GM21723 (cell line): ENCODE results near the gene BCAT1.
"Not testable (repeated sequence)": the region's sequence is repeated elsewhere in the genome, so short reads cannot be mapped to it uniquely, and the experiment has no call there.

Experiments used
- ATAC-seq: cut with Tn5 transposase; IDR thresholded peaks from one replicate; pipeline ENCODE4 v1.9.1; 2021; ENCODE audit warnings: mild to moderate bottlenecking, moderate library complexity; ENCODE audit not compliant: unreplicated experiment

The BCAT1 gene

GRCh38 chr12:24960222-24960855 is 11.4 kb upstream of the BCAT1 start:
- ATAC-seq, result peak; percentile 82

- not testable (repeated sequence) for ATAC-seq
Observed at GRCh38 chr12:24956351-24956750, 7.5 kb upstream of the BCAT1 start.

GRCh38 chr12:24955853-24956252 is 7.0 kb upstream of the BCAT1 start:
- no peak for ATAC-seq

- no peak for ATAC-seq
Observed at GRCh38 chr12:24955389-24955788, 6.5 kb upstream of the BCAT1 start.

DNA sequence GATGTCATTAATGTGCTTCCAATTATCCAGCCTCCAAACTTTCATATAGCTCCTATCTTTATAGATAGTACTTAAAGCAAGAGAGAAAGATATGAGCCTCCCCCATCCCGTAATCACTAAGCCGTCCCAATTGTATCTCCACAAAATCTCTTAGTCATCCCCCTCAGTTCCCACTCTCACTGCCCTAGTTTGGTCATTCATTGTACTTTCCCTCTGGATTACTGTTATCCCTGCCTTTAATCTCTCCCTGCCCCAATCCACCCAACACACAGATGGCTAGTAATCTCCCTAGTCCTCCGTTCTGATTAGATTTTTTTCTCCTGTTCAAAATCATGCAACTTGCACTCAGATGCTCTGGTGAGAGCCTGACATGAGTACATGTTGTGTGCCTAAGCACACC is 5.4 kb upstream of the BCAT1 start:
- ATAC-seq, result no peak

GRCh38 chr12:24952389-24952788 is 3.5 kb upstream of the BCAT1 start:
- ATAC-seq, result no peak

DNA sequence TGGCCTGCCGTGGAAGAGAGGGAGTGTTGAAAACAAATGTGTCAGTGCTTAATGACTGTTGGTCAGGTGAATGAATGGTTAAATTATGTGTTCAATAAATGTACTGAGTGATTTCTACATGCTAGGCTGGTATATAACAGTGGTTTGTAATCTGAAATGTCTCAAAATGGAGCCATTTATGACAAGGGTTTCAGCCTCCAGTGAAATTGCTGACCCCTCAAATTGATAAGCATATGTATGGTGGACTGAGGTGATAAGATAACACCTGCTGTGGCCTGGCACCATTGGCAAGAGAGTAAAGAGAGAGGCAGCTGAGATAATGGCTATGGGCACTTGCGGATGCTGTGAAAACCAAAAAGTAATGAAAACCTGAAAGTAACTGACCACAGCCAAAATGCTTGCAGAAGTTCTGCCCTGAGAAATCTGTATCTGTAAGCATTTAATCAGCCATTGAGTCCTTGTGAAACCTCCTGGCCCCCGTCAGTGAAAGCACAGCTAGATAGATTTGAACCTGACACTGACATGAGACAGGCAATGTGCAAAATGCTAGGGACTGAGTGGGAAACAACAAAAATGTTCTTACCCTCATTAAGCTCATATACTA is 1.4 kb upstream of the BCAT1 start:
- ATAC-seq, result peak; percentile 33

DNA sequence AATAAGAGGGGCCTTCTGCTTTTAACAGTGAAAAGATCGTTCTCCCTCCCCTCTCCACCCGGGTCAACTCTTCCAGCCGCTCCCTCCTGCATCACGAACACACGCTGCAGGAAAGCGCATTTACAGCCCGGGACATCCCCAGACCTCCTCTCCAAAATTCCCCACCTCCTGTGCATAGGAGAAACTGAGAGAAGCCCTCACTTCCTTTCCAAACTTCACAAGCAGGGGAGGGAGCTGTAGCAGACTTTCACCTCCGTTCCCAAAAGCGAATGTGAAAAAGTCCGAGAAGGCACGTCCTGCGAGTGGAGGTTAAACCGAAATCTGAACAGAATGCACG is 513 bp downstream of the BCAT1 start:
- ATAC-seq, result peak; percentile 35

- peak; percentile 24 for ATAC-seq
Observed at GRCh38 chr12:24947541-24948419, 1.1 kb downstream of the BCAT1 start.

- ATAC-seq, result no peak
Observed at GRCh38 chr12:24945845-24946244, 3.1 kb downstream of the BCAT1 start.

DNA sequence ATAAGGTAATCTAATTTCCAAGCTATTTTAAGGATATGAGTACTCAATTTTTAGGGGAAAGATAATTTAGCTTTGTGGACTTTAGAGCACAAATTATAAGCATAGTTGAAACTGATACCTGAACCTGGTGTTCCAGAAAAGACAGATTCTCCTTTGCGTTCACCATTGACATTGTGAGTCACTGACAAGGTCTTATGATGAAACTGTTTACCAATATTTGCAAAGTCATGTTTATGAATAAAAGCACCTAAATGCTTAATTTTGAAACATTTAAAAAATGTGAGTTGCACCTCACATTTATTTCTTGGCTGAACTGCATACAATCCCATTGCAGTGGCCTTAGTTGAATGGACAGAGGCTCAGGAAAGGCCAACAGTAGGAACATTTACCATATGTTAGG is 3.9 kb downstream of the BCAT1 start:
- no peak for ATAC-seq

DNA sequence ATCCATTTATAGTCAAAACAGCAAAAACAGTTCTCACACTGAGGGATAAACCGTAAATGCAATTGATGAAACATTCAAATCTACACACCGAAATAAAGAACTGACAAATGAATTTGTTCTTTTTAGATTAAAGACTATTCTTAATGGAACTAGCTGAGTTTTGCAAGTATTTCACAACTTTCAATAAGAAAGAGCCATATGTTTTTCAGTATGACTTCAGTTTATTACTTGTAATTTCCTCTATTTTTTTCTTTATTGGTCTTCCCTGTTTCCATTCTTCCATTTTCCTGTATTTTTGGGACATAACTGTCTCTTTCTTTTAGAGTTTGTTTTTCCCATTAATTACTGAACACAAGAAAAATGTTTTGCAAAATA is 4.3 kb downstream of the BCAT1 start:
- no peak for ATAC-seq

GRCh38 chr12:24943947-24944600 is 4.8 kb downstream of the BCAT1 start:
- no peak for ATAC-seq

DNA sequence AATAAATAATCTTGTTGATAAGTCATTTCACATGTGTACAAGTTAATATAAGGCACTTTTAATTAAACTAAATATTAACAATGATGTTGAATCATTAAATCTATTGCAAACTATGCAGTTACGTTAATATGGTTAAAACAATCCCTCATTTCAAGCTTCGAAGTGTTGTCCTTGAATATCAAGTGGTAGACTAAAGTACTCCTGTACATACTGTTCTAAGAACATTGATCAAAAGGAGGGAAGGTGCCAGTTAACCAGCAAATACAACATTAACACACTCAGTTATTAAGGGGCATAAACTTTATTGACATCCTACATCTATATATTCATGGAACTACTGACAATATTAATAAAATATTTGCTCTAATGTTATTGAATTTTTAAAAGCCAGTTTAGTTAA is 8.7 kb downstream of the BCAT1 start:
- ATAC-seq, result no peak

DNA sequence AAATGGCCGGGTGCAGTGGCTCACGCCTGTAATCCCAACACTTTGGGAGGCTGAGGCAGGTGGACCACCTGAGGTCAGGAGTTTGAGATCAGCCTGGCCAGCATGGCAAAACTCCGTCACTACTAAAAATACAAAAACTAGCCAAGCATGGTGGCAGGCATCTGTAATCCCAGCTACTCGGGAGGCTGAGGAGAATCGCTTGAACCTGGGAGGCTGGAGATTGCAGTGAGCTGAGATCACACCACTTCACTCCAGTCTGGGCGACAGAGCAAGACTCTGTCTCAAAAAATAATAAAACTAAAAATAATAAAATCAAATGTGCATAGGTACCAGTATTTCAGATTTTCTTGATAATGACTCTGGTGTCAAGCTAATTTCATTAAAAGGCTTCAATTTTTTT is 9.3 kb downstream of the BCAT1 start:
- not testable (repeated sequence) for ATAC-seq

- no peak for ATAC-seq
Observed at GRCh38 chr12:24938341-24938740, 10.6 kb downstream of the BCAT1 start.

GRCh38 chr12:24937553-24938244 is 11.2 kb downstream of the BCAT1 start:
- ATAC-seq, result no peak

DNA sequence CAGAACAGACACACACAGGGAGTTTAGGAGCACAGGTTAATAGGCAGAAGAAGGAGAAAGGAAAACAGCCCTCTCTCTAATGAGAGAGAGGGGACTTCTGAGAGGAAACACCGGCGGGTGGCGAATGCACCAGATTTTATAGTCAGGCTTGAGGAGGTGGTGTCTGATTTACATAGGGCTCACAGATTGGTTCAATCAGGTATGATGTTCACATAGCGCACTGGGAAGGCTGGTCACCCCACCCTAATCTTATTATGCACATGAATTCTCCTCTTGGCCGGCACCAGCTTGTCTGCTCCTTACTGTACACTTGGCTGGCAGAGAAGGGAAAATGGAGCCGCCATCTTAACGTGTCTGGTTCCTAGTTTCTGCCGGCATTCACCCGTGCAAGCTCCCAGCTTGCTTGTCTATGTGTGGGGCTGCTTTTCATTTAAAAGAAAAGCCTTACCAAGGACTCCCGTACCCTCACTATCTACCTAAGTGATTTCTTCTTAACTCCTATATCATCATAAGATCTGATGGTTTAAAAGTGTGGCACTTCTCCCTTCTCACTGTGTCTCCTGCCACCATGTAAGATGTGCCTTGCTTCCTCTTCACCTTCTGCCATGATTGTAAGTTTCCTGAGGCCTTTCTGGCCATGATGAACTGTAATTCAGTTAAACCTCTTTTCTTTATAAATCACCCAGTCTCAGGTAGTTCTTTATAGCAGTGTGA is 15.1 kb downstream of the BCAT1 start:
- ATAC-seq, result no peak

- ATAC-seq, result peak; percentile 94
Observed at GRCh38 chr12:24931666-24932405, 17.1 kb downstream of the BCAT1 start.

GRCh38 chr12:24929953-24930352 is 18.9 kb downstream of the BCAT1 start:
- no peak for ATAC-seq
